GM21423 (cell line): ENCODE results near the gene PLEKHF1.

Experiments used
- ATAC-seq: cut with Tn5 transposase; IDR thresholded peaks from one replicate; pipeline ENCODE4 v1.9.1; 2021; ENCODE audit warnings: mild to moderate bottlenecking, moderate library complexity; ENCODE audit not compliant: unreplicated experiment

Gene PLEKHF1

DNA sequence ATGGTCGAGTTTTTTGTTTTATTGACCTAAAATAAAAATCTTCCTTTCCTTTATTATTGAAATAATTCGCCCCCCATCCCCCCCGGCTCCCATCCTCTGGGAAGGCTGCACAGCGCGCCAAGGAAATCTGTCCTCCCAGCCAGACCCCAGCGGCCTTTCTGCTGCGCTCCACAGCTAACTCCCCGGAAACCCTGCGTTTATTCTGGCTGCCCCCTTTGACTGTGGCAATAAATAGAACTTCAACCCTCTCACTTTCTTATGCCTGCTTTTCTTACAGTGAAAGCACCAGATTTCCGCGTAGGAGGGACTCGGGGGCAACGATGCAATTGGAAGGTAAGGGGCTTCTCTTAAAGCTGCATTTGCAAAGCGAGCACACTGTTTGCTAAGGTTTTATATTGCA, 59.5 kb downstream of the PLEKHF1 start:
- ATAC-seq = no peak
